AG04449 (cell line): ENCODE measurements around the gene SNX10.

Experiments used
- CTCF ChIA-PET: fragments of 350-600 bp; formaldehyde crosslinking; extraction: SDS; loops from one replicate; lab custom pipeline; 2021; ENCODE audit warnings: antibody characterized with exemption; lab: Yijun Ruan, JAX
- POLR2A ChIA-PET: fragments of 400-600, 350-600 bp; formaldehyde crosslinking; extraction: SDS; loops from one replicate; lab custom pipeline; 2020; ENCODE audit warnings: antibody characterized with exemption, inconsistent platforms; lab: Yijun Ruan, JAX
- DNase-seq: peaks from one replicate; pipeline ENCODE4 v3.0.0-alpha.2; 2010; ENCODE audit warnings: low read depth, low spot score
- H3K4me3 ChIP-seq: 2 replicates; pipeline ENCODE4 v1.5.1; 2011; ENCODE audit warnings: low read depth, mild to moderate bottlenecking, control low read depth, low read length
- CTCF ChIP-seq: IDR thresholded peaks from one replicate; pipeline ENCODE4 v1.5.1; 2011; ENCODE audit warnings: mild to moderate bottlenecking, moderate library complexity, low read length, control low read depth, inconsistent platforms; ENCODE audit not compliant: insufficient read depth; ENCODE audit errors: missing control alignments

SNX10 gene

GRCh38 chr7:26409661-26410547, 118.2 kb downstream of the SNX10 start:
- no peak for TF ChIP-seq CTCF
- CTCF ChIA-PET, result no interaction called here
- no peak overlapping the region for H3K4me3 ChIP-seq
- DNase-seq, result no peak
- POLR2A ChIA-PET, result no interaction called here

GRCh38 chr7:26413007-26413691, 121.5 kb downstream of the SNX10 start:
- ChIA-PET POLR2A (no interaction called here), CTCF (no interaction called here)
- TF ChIP-seq CTCF, result no peak
- no peak overlapping the region for H3K4me3 ChIP-seq
- no peak for DNase-seq

GRCh38 chr7:26416004-26416403, 124.3 kb downstream of the SNX10 start:
- no peak overlapping the region for H3K4me3 ChIP-seq
- DNase-seq, result no peak
- POLR2A ChIA-PET, result no interaction called here
- no peak for TF ChIP-seq CTCF
- CTCF ChIA-PET, result no interaction called here

- CTCF ChIA-PET, result no interaction called here
Measured at GRCh38 chr7:26417911-26418413, 126.3 kb downstream of the SNX10 start.

GRCh38 chr7:26419198-26419597, 127.5 kb downstream of the SNX10 start:
- DNase-seq, result no peak
- TF ChIP-seq CTCF, result no peak
- H3K4me3 ChIP-seq, result no peak overlapping the region
- CTCF ChIA-PET, result no interaction called here
- POLR2A ChIA-PET, result no interaction called here

More at GRCh38 chr7:26417911-26418413, 126.3 kb downstream of the SNX10 start:
- H3K4me3 ChIP-seq, result no peak overlapping the region
- no peak for DNase-seq
- no peak for TF ChIP-seq CTCF
- POLR2A ChIA-PET, result no interaction called here

GRCh38 chr7:26420422-26421019, 128.9 kb downstream of the SNX10 start:
- no peak for TF ChIP-seq CTCF
- no peak for DNase-seq
- CTCF ChIA-PET, result no interaction called here
- POLR2A ChIA-PET, result no interaction called here
- no peak overlapping the region for H3K4me3 ChIP-seq
